ENCODE data around the gene ARHGEF28.

Gene ARHGEF28

DNA sequence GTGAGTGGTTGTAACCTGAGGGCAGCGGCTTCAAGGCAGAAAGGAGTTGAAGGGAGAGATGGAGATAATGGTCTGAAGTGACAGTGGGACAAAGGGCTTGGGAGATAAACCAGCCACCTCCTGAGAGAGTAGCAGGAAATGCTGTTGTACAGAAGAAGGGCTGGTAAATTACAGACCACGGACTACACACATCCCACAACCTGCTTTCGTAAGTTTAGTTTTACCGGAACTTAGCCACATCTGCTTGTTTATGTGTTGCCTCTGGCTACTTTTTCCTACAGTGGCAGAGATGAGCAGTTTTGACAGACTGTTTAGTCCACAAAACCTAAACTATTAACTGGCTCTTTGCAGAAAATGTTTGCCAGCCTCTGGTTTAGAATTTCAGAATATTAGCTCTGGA, 269.5 kb downstream of the ARHGEF28 start:
- no peak overlapping the region for H3K4me3 ChIP-seq (ENCODE audit: low read depth, low read length)

GRCh38 chr5:73896097-73896496, 270.1 kb downstream of the ARHGEF28 start:
- H3K4me3 ChIP-seq (ENCODE audit: low read depth, low read length): no peak overlapping the region

- no peak overlapping the region for H3K4me3 ChIP-seq (ENCODE audit: low read depth, low read length)
Observed at GRCh38 chr5:73896668-73897067, 270.7 kb downstream of the ARHGEF28 start.

DNA sequence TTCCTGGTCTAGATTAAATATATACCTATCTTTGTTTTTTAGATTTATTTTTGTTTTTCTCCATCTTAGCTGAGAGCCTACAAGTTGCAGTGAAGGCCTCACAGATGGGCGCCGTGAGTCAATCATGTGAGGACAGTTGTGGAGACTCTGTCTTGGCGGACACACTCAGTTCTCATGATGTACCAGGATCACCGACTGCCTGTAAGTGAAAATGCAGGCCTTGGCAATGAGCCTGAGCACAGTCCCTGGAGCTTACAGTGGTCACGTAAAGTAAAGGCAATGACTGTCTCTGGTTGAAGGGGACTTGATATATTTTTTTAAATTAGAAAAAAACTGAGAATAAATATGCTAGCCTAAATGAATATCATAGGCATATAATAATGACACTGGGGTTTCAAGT, 271.9 kb downstream of the ARHGEF28 start:
- no peak overlapping the region for H3K4me3 ChIP-seq (ENCODE audit: low read depth, low read length)

- H3K4me3 ChIP-seq (ENCODE audit: low read depth, low read length): no peak overlapping the region
Observed at GRCh38 chr5:73899055-73899454, 273.1 kb downstream of the ARHGEF28 start.

- no peak overlapping the region for H3K4me3 ChIP-seq (ENCODE audit: low read depth, low read length)
Observed at GRCh38 chr5:73899916-73900315, 273.9 kb downstream of the ARHGEF28 start.

GRCh38 chr5:73900566-73900965, 274.6 kb downstream of the ARHGEF28 start:
- H3K4me3 ChIP-seq (ENCODE audit: low read depth, low read length): no peak overlapping the region

GRCh38 chr5:73901043-73901442, 275.0 kb downstream of the ARHGEF28 start:
- H3K4me3 ChIP-seq (ENCODE audit: low read depth, low read length): no peak overlapping the region

- no peak overlapping the region for H3K4me3 ChIP-seq (ENCODE audit: low read depth, low read length)
Observed at GRCh38 chr5:73901455-73901854, 275.5 kb downstream of the ARHGEF28 start.

DNA sequence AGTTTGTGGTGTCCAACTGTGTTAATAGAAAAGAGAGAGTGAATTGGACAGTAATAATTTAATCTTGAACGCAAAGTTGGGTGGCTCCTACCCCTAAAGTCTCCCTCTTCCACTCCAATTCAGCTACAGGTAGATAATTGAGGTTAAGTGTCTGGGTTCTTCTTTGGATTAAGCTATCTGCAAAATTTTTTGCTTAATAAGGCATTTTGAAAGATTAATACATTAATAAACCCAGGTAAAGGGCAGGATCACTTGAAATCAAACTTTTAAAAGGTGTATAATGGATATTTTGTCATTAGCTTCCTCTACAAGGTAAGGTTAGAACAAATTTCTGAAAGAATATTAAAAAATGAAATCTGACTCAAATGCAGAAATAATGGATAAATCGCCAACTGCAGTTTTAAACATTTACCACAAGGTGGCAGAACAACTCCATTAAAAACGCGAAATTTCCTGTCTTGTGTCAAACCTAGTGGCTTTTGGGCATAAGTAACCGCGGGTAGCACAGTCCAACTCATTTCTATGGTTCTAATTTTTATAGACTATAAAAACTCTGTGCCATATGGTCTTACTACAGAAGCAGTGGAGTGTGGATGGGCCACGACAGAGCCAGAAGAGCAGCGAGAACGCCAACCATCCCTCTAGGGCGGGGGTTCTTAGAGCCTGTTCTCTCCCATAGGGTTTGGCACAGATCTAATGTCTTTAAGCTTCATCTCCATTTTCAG, 276.5 kb downstream of the ARHGEF28 start:
- no peak overlapping the region for H3K4me3 ChIP-seq (ENCODE audit: low read depth, low read length)

GRCh38 chr5:73903169-73903568, 277.2 kb downstream of the ARHGEF28 start:
- no peak overlapping the region for H3K4me3 ChIP-seq (ENCODE audit: low read depth, low read length)

GRCh38 chr5:73906277-73906676, 280.3 kb downstream of the ARHGEF28 start:
- H3K4me3 ChIP-seq (ENCODE audit: low read depth, low read length): no peak overlapping the region

- no peak overlapping the region for H3K4me3 ChIP-seq (ENCODE audit: low read depth, low read length)
Observed at GRCh38 chr5:73907164-73907563, 281.2 kb downstream of the ARHGEF28 start.

DNA sequence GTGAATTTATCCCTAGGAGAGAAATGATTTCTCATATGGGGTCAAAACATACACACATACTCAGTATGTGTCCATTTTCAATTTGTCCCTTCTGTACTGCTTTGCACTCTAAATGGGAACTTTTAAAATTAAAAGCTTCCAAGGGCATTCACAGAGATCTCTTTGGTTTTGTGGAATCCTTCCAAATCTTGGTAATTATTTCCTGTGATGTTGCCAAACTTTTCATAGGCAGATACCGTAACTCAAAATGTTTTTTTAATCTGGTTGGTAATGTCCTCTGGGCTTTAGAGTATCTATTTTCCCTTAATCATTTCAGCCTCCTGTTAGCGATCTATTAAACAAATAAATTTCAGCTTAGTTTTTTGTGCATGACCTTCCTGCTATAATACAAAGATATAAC, 282.4 kb downstream of the ARHGEF28 start:
- H3K4me3 ChIP-seq (ENCODE audit: low read depth, low read length): no peak overlapping the region

GRCh38 chr5:73908846-73909245, 282.9 kb downstream of the ARHGEF28 start:
- no peak overlapping the region for H3K4me3 ChIP-seq (ENCODE audit: low read depth, low read length)

GRCh38 chr5:73909474-73909873, 283.5 kb downstream of the ARHGEF28 start:
- no peak overlapping the region for H3K4me3 ChIP-seq (ENCODE audit: low read depth, low read length)

GRCh38 chr5:73911761-73912393, 285.9 kb downstream of the ARHGEF28 start:
- no peak overlapping the region for H3K4me3 ChIP-seq (ENCODE audit: low read depth, low read length)

DNA sequence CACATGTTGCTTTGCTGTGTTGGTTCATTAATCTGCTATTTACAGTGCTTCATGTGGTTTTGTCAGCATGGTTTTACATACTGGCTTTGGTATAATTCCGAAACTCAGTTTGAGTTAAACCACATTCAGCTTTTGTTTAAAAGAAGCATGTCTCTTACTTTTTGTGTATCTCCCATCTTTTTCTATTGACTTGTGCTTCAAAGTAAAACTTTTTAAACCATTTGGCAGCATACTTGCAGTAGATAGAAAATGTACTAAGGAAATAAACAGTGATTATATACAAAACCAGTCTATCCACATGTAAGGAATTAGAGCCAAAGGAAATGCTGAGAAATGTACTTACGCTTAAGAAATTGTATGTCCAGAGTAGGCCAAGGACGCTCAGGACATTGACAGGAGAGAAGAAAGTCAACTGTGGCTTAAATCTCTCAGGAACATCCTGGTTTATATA, 286.9 kb downstream of the ARHGEF28 start:
- no peak overlapping the region for H3K4me3 ChIP-seq (ENCODE audit: low read depth, low read length)

GRCh38 chr5:73913971-73914370, 288.0 kb downstream of the ARHGEF28 start:
- no peak overlapping the region for H3K4me3 ChIP-seq (ENCODE audit: low read depth, low read length)

DNA sequence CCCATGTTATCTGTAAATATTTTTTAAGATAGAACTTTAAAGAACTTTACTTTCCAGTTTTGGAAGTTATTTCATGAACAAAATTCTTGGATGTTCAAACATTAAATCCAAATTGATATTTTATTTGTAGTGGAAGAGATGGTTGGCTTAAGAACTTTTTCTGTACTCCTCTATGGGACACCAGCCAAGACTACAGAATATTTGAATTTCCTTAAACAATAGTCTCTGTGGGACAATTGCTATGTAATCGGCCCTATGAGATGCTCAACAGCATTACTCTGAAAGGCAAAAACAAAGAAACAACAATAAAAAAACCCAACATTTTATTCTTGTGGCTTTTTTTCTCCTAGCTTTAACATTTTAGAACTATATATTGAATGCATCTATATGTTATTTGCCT, 289.3 kb downstream of the ARHGEF28 start:
- no peak overlapping the region for H3K4me3 ChIP-seq (ENCODE audit: low read depth, low read length)

DNA sequence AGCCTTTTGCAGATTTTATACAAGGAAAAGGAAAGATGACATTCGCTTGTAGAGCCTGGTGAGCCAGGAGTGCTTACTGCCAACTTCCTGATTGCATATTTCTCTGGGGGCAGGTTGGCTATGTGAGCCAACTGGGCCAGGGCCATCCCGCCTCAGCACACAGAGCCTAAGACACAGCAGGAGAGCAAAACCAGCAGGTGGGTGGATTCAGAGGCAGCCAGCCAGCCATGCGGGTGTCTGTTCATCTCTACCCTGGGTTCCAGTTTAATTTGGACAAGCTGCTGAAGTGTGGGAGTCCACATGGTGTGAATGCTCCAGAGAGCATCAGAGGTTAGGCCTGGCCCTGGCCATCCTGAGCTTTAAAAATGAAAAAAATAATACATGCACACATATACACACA, 291.4 kb downstream of the ARHGEF28 start:
- H3K4me3 ChIP-seq (ENCODE audit: low read depth, low read length): no peak overlapping the region

DNA sequence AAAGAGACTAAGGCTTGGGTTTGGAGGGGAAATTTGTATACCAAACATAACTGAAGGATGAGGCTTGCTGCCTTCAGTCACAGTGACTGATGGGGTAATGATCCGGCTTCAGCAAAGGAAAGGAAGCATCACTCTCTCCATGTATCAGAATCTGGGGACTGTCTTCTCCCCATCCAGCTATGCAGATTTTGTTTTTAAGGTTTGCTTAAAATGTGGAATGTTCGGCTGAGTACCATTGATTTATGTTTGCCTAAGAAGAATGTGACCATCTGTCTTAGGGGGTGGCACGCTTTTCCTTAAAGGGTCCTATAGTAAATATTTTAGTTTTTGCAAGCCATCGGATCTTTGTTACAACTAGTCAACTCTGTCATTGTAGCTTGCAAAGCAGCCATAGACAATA, 291.9 kb downstream of the ARHGEF28 start:
- H3K4me3 ChIP-seq (ENCODE audit: low read depth, low read length): no peak overlapping the region

DNA sequence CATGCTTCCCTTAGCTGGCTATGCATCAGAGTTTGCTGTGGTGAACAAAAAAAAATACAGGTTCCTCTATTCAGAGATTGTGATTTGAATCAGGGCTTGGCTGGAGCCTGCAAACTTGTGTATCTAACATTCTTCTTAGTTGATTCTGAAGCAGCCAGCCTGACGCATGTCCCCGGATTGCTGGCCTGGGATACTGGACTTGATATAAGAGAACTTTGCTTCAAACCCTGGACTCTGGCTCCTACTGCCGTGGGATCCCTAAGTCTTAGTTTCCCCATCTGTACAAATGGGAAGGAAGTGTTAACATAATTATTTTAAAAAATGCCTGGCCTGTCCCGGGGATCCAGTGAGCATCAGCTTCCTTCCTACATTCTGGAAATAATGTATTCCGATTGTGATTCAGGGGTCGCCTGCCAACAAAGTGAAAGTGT, 292.8 kb downstream of the ARHGEF28 start:
- H3K4me3 ChIP-seq (ENCODE audit: low read depth, low read length): no peak overlapping the region

All from iPS-11a (cell line).